Testis (tissue), 3 donors: ENCODE measurements around the gene BOLA1. TPM values are rescaled to one million over a fixed set of nuclear protein-coding genes. Genes with fewer than 3 reads are reported as not detected.

ENCODE experiments used
- DNase-seq: peaks from one replicate; pipeline ENCODE4 v3.0.0-alpha.2; 2019
- H3K27ac ChIP-seq, 2 donors: fragments of 200-600 bp; sonication (generic); one replicate each; pipeline ENCODE4 v1.5.1; 2019
- H3K27me3 ChIP-seq: fragments of 200-600 bp; sonication (generic); one replicate; pipeline ENCODE4 v1.5.1; 2019
- H3K36me3 ChIP-seq: fragments of 200-600 bp; sonication (generic); one replicate; pipeline ENCODE4 v1.5.1; 2017; ENCODE audit warnings: low read depth; ENCODE audit errors: missing control alignments
- H3K4me1 ChIP-seq: fragments of 200-600 bp; sonication (generic); one replicate; pipeline ENCODE4 v1.5.1; 2019
- H3K4me3 ChIP-seq, 2 donors: fragments of 200-600 bp; sonication (generic); one replicate each; pipeline ENCODE4 v1.5.1; 2017 to 2019
- H3K9me3 ChIP-seq: fragments of 200-600 bp; sonication (generic); one replicate; pipeline ENCODE4 v1.5.1; 2017
- CTCF ChIP-seq, 3 experiments: fragments of 450-650 bp in 2 of 3; fragments of 200-600 bp in 1 of 3; sonication (generic) in 1 of 3; IDR thresholded peaks; one replicate each; pipeline ENCODE4 v1.5.1; 2016 to 2019; ENCODE audit warnings: antibody characterized with exemption in 3 of 3, mild to moderate bottlenecking in 2 of 3, moderate library complexity in 1 of 3
- POLR2A ChIP-seq: fragments of 450-650 bp; IDR thresholded peaks from one replicate; pipeline ENCODE4 v1.6.1; 2017; ENCODE audit warnings: antibody characterized with exemption, mild to moderate bottlenecking, moderate library complexity
- WGBS, 2 donors: methylation state at CpG; one replicate each; pipeline ENCODE4 v1.1.5; 2018; 5-methylcytosine and 5-hydroxymethylcytosine counted together
- intact Hi-C: fragments of 100-400 bp; cut with DNase I; formaldehyde crosslinking; loops from one replicate; pipeline ENCODE4 v1.15.1; 2023; ENCODE audit warnings: low total_unique reads
- polyA plus RNA-seq: library from polyadenylated mRNA; stranded (reverse); fragments of 350-450 nt; fragmentation: Illumina TruSeq; extraction: RNeasy Lipid Tissue Mini Kit (QIAGEN cat#74804); gene quantifications from one replicate; pipeline ENCODE4 v1.2.3, GENCODE V29; 2014; ENCODE audit warnings: low read depth, low replicate concordance; ENCODE audit not compliant: insufficient read depth
- total RNA-seq, 2 donors: library from RNA; depleted of rRNA; stranded (reverse); fragments of >200 nt; gene quantifications; one replicate each; pipeline ENCODE4 v1.2.3, GENCODE V29; 2016

Gene BOLA1
- total and polyA plus RNA-seq, 3 donors from 2014 or later = 16.7 to 33.5 (median 30.6) TPM

DNA sequence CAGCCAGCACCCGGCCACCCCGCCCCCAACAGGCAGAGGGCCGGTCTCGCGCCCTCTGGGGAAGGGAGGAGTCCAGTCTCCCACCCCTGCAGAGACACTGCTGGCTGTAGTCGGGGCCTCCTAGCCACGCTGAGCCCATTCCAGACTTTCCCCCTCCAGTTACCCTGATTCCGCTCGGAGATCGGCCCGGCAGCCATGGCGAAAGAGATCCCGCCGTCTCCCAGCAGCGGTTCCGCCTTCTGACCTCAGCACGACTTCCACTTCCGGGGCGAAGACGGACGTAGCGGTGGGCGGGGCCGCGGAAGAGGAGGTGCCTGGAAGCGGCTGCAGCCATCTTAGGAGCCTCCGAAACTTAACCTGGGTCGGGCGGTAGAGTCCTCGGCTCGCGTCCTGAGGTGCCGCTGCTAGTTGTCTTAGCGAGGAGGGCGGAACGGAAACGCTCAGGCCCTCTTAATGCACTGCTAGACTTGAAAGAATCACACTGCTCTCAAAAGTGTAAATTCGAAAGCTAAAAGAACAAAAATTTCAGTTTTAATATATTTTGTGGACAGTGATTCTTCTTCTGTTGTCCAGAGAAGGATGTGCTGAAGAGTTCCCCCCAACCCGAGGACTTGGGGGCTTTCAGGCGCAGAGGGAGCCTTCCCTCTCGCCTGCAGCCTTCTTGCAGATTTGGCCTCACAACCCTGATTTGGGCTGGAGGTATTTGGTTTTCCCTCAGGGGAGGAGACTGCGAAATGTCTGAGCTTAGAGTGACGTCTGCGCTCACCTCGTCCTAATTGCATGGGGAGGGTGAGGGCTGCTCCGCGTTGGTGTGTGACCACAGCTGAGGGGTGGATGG is 28.4 kb downstream of the BOLA1 start, which contains the start of gene SF3B4:
Gene SF3B4 (minus strand): TSS at position 241 of the 838 bp plus-strand sequence. CDS start 44 bp downstream, at position 197.
- no peaks in the 10 kb centered on the region for H3K27me3 ChIP-seq
- peak; percentile 89 for TF ChIP-seq POLR2A
- TF ChIP-seq CTCF (IDR thresholded peaks at IDR 0.05) = no peak
- peaks cover 23% of the 10 kb centered on the region for H3K4me1 ChIP-seq
- no peaks in the 10 kb centered on the region for H3K36me3 ChIP-seq
- peak within 1 kb of the TSS; percentile 90 to 91 for H3K4me3 ChIP-seq
- intact Hi-C loops = no loop called here
- no peaks in the 10 kb centered on the region for H3K9me3 ChIP-seq
- peak; percentile 97 for DNase-seq
- H3K27ac ChIP-seq = peak within 1 kb of the TSS; percentile 91 to 94
- 1% methylated on average over 38 to 47 of the region's 47 CpGs for WGBS, 2 donors

GRCh38 chr1:149928401-149928724 is 29.0 kb downstream of the BOLA1 start:
- peaks cover 23% of the 10 kb centered on the region for H3K4me1 ChIP-seq
- no peaks in the 10 kb centered on the region for H3K9me3 ChIP-seq
- H3K36me3 ChIP-seq = no peaks in the 10 kb centered on the region
- TF ChIP-seq POLR2A = no peak
- H3K27me3 ChIP-seq = no peaks in the 10 kb centered on the region
- no peak for DNase-seq
- peak overlapping the region; percentile 90 to 91 for H3K4me3 ChIP-seq
- WGBS, 2 donors = 0% methylated on average over 1 of the region's 1 CpG
- peak overlapping the region; percentile 91 to 94 for H3K27ac ChIP-seq
- intact Hi-C loops = no loop called here

DNA sequence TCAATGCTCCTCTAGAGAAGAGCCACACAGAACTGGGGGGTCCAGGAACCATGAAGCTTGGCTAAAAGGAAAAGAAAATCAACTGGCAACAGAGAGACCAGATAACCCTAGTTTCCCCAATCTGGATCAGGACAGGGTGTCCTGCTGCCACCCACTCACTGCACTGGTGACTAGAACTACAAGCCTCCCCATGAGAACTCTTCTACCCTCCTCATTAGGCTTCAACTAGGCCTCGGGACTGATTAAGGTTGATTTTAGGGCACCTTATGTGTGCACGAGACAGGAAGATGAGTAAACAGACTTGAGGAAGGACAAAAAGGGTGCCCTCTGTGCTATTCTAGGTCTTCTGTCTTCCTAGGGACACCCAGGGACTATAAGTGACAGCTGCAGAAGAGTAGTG is 30.5 kb downstream of the BOLA1 start:
- no peaks in the 10 kb centered on the region for H3K36me3 ChIP-seq
- peaks cover 23% of the 10 kb centered on the region for H3K4me1 ChIP-seq
- no peak overlapping the region for H3K4me3 ChIP-seq
- no peak for DNase-seq
- no peaks in the 10 kb centered on the region for H3K27me3 ChIP-seq
- 66 to 67% methylated on average over 2 of the region's 2 CpGs for WGBS, 2 donors
- intact Hi-C loops = no loop called here
- H3K27ac ChIP-seq = peak overlapping the region; percentile 31 to 91
- TF ChIP-seq CTCF (IDR thresholded peaks at IDR 0.05) = no peak
- no peak for TF ChIP-seq POLR2A
- H3K9me3 ChIP-seq = no peaks in the 10 kb centered on the region

- H3K27ac ChIP-seq = no peak overlapping the region
- 86 to 90% methylated on average over 13 of the region's 13 CpGs for WGBS, 2 donors
- no peaks in the 10 kb centered on the region for H3K27me3 ChIP-seq
- no peak for TF ChIP-seq CTCF (IDR thresholded peaks at IDR 0.05)
- TF ChIP-seq POLR2A = no peak
- DNase-seq = no peak
- H3K9me3 ChIP-seq = no peaks in the 10 kb centered on the region
- H3K4me3 ChIP-seq = no peak overlapping the region
- peaks cover 33% of the 10 kb centered on the region for H3K4me1 ChIP-seq
- intact Hi-C loops = no loop called here
- no peaks in the 10 kb centered on the region for H3K36me3 ChIP-seq
Observed at GRCh38 chr1:149931212-149931790, 31.9 kb downstream of the BOLA1 start.

- Histone ChIP-seq H3K4me1 (peaks cover 33% of the 10 kb centered on the region), H3K36me3 (no peaks in the 10 kb centered on the region), H3K27me3 (no peaks in the 10 kb centered on the region), H3K27ac (no peak overlapping the region), H3K9me3 (no peaks in the 10 kb centered on the region), H3K4me3 (no peak overlapping the region)
- no peak for DNase-seq
- TF ChIP-seq POLR2A = no peak
- TF ChIP-seq CTCF (IDR thresholded peaks at IDR 0.05) = no peak
- intact Hi-C loops = no loop called here
- WGBS, 2 donors = 88 to 89% methylated on average over 8 of the region's 8 CpGs
Observed at GRCh38 chr1:149932474-149932873, 33.1 kb downstream of the BOLA1 start.
